OCI-LY3 (cell line): ENCODE measurements around the gene CLEC9A.

Experiments used
- H2AFZ ChIP-seq: fragments of 200-600, 300-600 bp; shearing (Covaris generic); 2 replicates; pipeline ENCODE4 v1.6.0; 2014; ENCODE audit warnings: antibody characterized with exemption, low read depth, low read length
- H3K27ac ChIP-seq: fragments of 200-600, 300-600 bp; sonication (generic); 2 replicates; pipeline ENCODE4 v1.5.1; 2014; ENCODE audit warnings: mild to moderate bottlenecking, low read length, moderate library complexity, mixed read lengths
- H3K27me3 ChIP-seq: fragments of 200-600, 300-600 bp; sonication (generic); 2 replicates; pipeline ENCODE4 v1.6.1; 2014; ENCODE audit warnings: low read depth, low read length, mixed read lengths
- H3K36me3 ChIP-seq: fragments of 200-600, 300-600 bp; sonication (generic); replicated peaks from 2 replicates; pipeline ENCODE3; 2014; ENCODE audit warnings: low read depth, low read length, mixed read lengths
- H3K4me1 ChIP-seq: fragments of 300-600, 200-600 bp; sonication (generic); 2 replicates; pipeline ENCODE4 v1.6.1; 2014; ENCODE audit warnings: low read length, mixed read lengths
- H3K4me2 ChIP-seq: fragments of 200-600, 300-600 bp; sonication (generic); 2 replicates; pipeline ENCODE4 v1.6.1; 2014; ENCODE audit warnings: low read length, mixed read lengths
- H3K4me3 ChIP-seq: fragments of 300-600, 200-600 bp; sonication (generic); 2 replicates; pipeline ENCODE4 v1.5.1; 2014; ENCODE audit warnings: antibody characterized with exemption, mild to moderate bottlenecking, low read length, moderate library complexity
- H3K79me2 ChIP-seq: fragments of 300-600, 200-600 bp; shearing (Covaris generic); 2 replicates; pipeline ENCODE4 v1.6.1; 2014; ENCODE audit warnings: mild to moderate bottlenecking, low read length, mixed read lengths
- H3K9ac ChIP-seq: fragments of 300-600, 200-600 bp; shearing (Covaris generic); 2 replicates; pipeline ENCODE4 v1.6.0; 2014; ENCODE audit warnings: mild to moderate bottlenecking, low read length, moderate library complexity
- H3K9me3 ChIP-seq: fragments of 200-600, 300-600 bp; shearing (Covaris generic); 2 replicates; pipeline ENCODE4 v1.6.1; 2014; ENCODE audit warnings: low read length, mixed read lengths; ENCODE audit not compliant: insufficient read depth
- H4K20me1 ChIP-seq: fragments of 200-600, 300-600 bp; sonication (generic); 2 replicates; pipeline ENCODE4 v1.6.1; 2016; ENCODE audit warnings: low read length, mixed read lengths; ENCODE audit not compliant: insufficient read depth
- EZH2phosphoT487 ChIP-seq: fragments of 200-600 bp; shearing (Covaris generic); IDR thresholded peaks from 2 replicates; pipeline ENCODE4 v1.6.1; 2018; ENCODE audit warnings: antibody characterized with exemption, mixed run types, low read depth
- TF ChIP-seq, protein P1 (sequence below): fragments of 200-600, 300-600 bp; sonication (generic); IDR thresholded peaks from 2 replicates; pipeline ENCODE4 v1.5.1; 2014; ENCODE audit warnings: antibody characterized with exemption, low read length, low read depth

Gene CLEC9A

GRCh38 chr12:10113075-10113474, 82.6 kb downstream of the CLEC9A start:
- Histone ChIP-seq H3K9me3 (no peaks in the 10 kb centered on the region), H2AFZ (no peak overlapping the region), H4K20me1 (no peaks in the 10 kb centered on the region), H3K27me3 (no peaks in the 10 kb centered on the region), H3K79me2 (no peaks in the 10 kb centered on the region), H3K27ac (no peak overlapping the region), H3K4me1 (no peaks in the 10 kb centered on the region), H3K9ac (no peak overlapping the region), H3K4me2 (no peak overlapping the region), H3K4me3 (no peak overlapping the region), H3K36me3 (no peaks in the 10 kb centered on the region)
- TF ChIP-seq, protein P1, sequence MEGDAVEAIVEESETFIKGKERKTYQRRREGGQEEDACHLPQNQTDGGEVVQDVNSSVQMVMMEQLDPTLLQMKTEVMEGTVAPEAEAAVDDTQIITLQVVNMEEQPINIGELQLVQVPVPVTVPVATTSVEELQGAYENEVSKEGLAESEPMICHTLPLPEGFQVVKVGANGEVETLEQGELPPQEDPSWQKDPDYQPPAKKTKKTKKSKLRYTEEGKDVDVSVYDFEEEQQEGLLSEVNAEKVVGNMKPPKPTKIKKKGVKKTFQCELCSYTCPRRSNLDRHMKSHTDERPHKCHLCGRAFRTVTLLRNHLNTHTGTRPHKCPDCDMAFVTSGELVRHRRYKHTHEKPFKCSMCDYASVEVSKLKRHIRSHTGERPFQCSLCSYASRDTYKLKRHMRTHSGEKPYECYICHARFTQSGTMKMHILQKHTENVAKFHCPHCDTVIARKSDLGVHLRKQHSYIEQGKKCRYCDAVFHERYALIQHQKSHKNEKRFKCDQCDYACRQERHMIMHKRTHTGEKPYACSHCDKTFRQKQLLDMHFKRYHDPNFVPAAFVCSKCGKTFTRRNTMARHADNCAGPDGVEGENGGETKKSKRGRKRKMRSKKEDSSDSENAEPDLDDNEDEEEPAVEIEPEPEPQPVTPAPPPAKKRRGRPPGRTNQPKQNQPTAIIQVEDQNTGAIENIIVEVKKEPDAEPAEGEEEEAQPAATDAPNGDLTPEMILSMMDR = no peak
- TF ChIP-seq EZH2phosphoT487 = no peak

DNA sequence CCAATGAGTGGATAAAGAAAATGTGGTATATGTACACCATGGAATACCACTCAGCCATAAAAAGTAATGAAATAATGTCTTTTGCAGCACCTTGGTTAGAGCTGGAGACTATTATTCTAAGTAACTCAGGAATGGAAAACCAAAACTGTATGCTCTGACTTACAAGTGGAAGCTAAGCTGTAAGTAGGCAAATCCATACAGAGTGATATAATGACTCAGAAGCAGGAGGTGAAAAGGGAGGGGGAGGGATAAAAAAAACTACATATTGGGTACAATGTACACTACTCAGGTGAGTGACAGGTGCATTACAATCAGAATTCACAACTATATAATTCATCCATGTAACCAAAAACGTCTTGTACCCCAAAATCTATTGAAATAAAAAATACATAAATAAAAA, 83.4 kb downstream of the CLEC9A start:
- Histone ChIP-seq H3K9ac (no peak overlapping the region), H4K20me1 (no peaks in the 10 kb centered on the region), H3K27ac (no peak overlapping the region), H3K36me3 (no peaks in the 10 kb centered on the region), H3K79me2 (no peaks in the 10 kb centered on the region), H3K4me2 (no peak overlapping the region), H3K4me1 (no peaks in the 10 kb centered on the region), H2AFZ (no peak overlapping the region), H3K27me3 (no peaks in the 10 kb centered on the region), H3K4me3 (no peak overlapping the region), H3K9me3 (no peaks in the 10 kb centered on the region)
- TF ChIP-seq EZH2phosphoT487 = no peak
- TF ChIP-seq, protein P1 = no peak

DNA sequence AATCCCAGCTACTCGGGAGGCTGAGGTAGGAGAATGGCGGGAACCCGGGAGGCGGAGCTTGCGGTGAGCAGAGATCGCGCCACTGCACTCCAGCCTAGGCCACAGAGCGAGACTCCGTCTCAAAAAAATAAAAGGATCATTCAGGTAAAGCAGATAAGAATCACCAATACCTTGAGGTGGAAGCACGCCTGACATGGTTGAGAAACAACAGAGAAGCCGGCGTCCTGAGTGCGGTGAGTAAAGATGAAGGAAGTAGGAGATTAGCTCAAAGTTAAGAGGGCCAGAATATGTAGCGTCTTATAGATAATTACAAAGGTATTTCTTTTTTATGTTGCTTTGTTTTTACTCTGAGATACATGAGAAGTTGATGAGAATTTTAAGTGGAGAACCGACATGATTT, 84.8 kb downstream of the CLEC9A start:
- Histone ChIP-seq H3K4me3 (no peak overlapping the region), H3K27me3 (no peaks in the 10 kb centered on the region; the same call in 1 of the 2 replicates), H3K9ac (no peak overlapping the region), H3K79me2 (no peaks in the 10 kb centered on the region), H3K9me3 (0 out of 2 replicates have a peak, but pooled peaks cover 3% of the 10 kb centered on the region), H3K27ac (no peak overlapping the region), H3K4me2 (no peak overlapping the region), H2AFZ (no peak overlapping the region), H3K4me1 (no peaks in the 10 kb centered on the region), H3K36me3 (peaks cover 3% of the 10 kb centered on the region), H4K20me1 (no peaks in the 10 kb centered on the region)
- TF ChIP-seq EZH2phosphoT487 = no peak
- TF ChIP-seq, protein P1 = no peak
